Endothelial cell of umbilical vein (primary cell): ENCODE measurements around the gene PCSK6.

Experiments
- CTCF ChIP-seq, 2 donors: IDR thresholded peaks; 1 replicate in 1 of 2; 2 replicates in 1 of 2; pipeline ENCODE4 v1.5.1; 2011; ENCODE audit warnings: low read length in 2 of 2, mild to moderate bottlenecking in 2 of 2, moderate library complexity in 2 of 2, control low read depth in 1 of 2, inconsistent platforms in 1 of 2, low read depth in 1 of 2; ENCODE audit not compliant: insufficient read depth in 1 of 2; ENCODE audit errors: extremely low read depth in 1 of 2
- EZH2 ChIP-seq: IDR thresholded peaks from 2 replicates; pipeline ENCODE4 v1.6.1; 2012; ENCODE audit warnings: borderline replicate concordance, low read depth, mild to moderate bottlenecking, moderate library complexity, low read length, inconsistent platforms; ENCODE audit not compliant: severe bottlenecking
- GATA2 ChIP-seq: IDR thresholded peaks from 2 replicates; pipeline ENCODE4 v1.7.0; 2011; ENCODE audit warnings: low read depth, mild to moderate bottlenecking, moderate library complexity, mixed read lengths, low read length; ENCODE audit not compliant: insufficient read length, insufficient read depth
- JUN ChIP-seq: IDR thresholded peaks from 2 replicates; pipeline ENCODE4 v1.6.1; 2011; ENCODE audit warnings: borderline replicate concordance, low read depth; ENCODE audit not compliant: insufficient read length, insufficient read depth
- MAX ChIP-seq: IDR thresholded peaks from 2 replicates; pipeline ENCODE4 v1.6.1; 2011; ENCODE audit not compliant: insufficient read depth, insufficient read length
- MYC ChIP-seq: IDR thresholded peaks from one replicate; pipeline ENCODE4 v1.6.1; 2011; ENCODE audit warnings: mild to moderate bottlenecking, low read depth, low read length
- POLR2A ChIP-seq: IDR thresholded peaks from 2 replicates; pipeline ENCODE4 v1.6.1; 2012; ENCODE audit warnings: low read depth, mild to moderate bottlenecking, control low read depth, low read length
- POLR2AphosphoS5 ChIP-seq: IDR thresholded peaks from 2 replicates; pipeline ENCODE4 v1.6.1; 2012; ENCODE audit warnings: low read depth, mild to moderate bottlenecking, control low read depth, low read length, moderate library complexity; ENCODE audit not compliant: insufficient read depth

- TF ChIP-seq CTCF (IDR thresholded peaks at IDR 0.05; ENCODE audit: extremely low read depth in 1 of 2, insufficient read depth in 1 of 2, low read depth in 1 of 2, low read length in 2 of 2) (no peak), POLR2A (no peak), JUN (no peak), MAX (no peak), POLR2AphosphoS5 (no peak), EZH2 (no peak), MYC (no peak), GATA2 (no peak)
Observed at GRCh38 chr15:101362986-101363566, 126.4 kb downstream of the PCSK6 start.
